HG03565 (cell line): ENCODE measurements around the gene DTX2.
"Not testable (repeated sequence)": the region's sequence is repeated elsewhere in the genome, so short reads cannot be mapped to it uniquely, and the experiment has no call there.

Experiments used
- ATAC-seq: cut with Tn5 transposase; IDR thresholded peaks from one replicate; pipeline ENCODE4 v1.9.1; 2021; ENCODE audit warnings: mild to moderate bottlenecking, moderate library complexity; ENCODE audit not compliant: unreplicated experiment

Gene DTX2

GRCh38 chr7:76511200-76511910 lies 49.8 kb downstream of the DTX2 start:
- not testable (repeated sequence) for ATAC-seq

- ATAC-seq, result not testable (repeated sequence)
Observed at GRCh38 chr7:76511911-76512885, 50.7 kb downstream of the DTX2 start.

GRCh38 chr7:76512941-76513816 lies 51.7 kb downstream of the DTX2 start:
- no peak for ATAC-seq

- no peak for ATAC-seq
Observed at GRCh38 chr7:76513817-76514799, 52.6 kb downstream of the DTX2 start.

- no peak for ATAC-seq
Observed at GRCh38 chr7:76514926-76515771, 53.6 kb downstream of the DTX2 start.

- no peak for ATAC-seq
Observed at GRCh38 chr7:76515999-76516443, 54.5 kb downstream of the DTX2 start.

GRCh38 chr7:76516932-76517331 lies 55.4 kb downstream of the DTX2 start:
- ATAC-seq, result not testable (repeated sequence)

GRCh38 chr7:76526183-76526582 lies 64.7 kb downstream of the DTX2 start:
- ATAC-seq, result not testable (repeated sequence)

- ATAC-seq, result not testable (repeated sequence)
Observed at GRCh38 chr7:76531643-76532042, 70.1 kb downstream of the DTX2 start.

GRCh38 chr7:76543197-76543596 lies 81.7 kb downstream of the DTX2 start, which contains the start of gene SPDYE16:
Gene SPDYE16, minus strand, starts transcription at chr7:76543297. Its CDS starts 1,838 bp downstream, at chr7:76541459.
- not testable (repeated sequence) for ATAC-seq

- peak; percentile 100 for ATAC-seq
Observed at GRCh38 chr7:76549025-76549854, 87.7 kb downstream of the DTX2 start.

GRCh38 chr7:76549855-76550248 lies 88.3 kb downstream of the DTX2 start:
- not testable (repeated sequence) for ATAC-seq

GRCh38 chr7:76551992-76552391 lies 90.5 kb downstream of the DTX2 start:
- ATAC-seq, result not testable (repeated sequence)
